Osteoblast (primary cell): ENCODE results near the gene PFDN1. TPM values are rescaled to one million over a fixed set of nuclear protein-coding genes. Genes with fewer than 3 reads are reported as not detected.

Experiments
- DNase-seq: peaks from one replicate; pipeline ENCODE4 v3.0.0; 2011; ENCODE audit warnings: low spot score, mixed read lengths; ENCODE audit not compliant: insufficient read length; ENCODE audit errors: missing footprints
- H2AFZ ChIP-seq: 2 replicates; pipeline ENCODE4 v1.6.0; 2011; ENCODE audit warnings: mild to moderate bottlenecking, low read length
- H3K27ac ChIP-seq: 2 replicates; pipeline ENCODE4 v1.5.1; 2011; ENCODE audit warnings: mild to moderate bottlenecking, low read depth, low read length, moderate library complexity
- H3K27me3 ChIP-seq: 2 replicates; pipeline ENCODE4 v1.6.0; 2012; ENCODE audit warnings: mild to moderate bottlenecking, control low read depth, inconsistent platforms, low read length, moderate library complexity; ENCODE audit not compliant: insufficient read depth
- H3K36me3 ChIP-seq: 2 replicates; pipeline ENCODE4 v1.5.1; 2011; ENCODE audit warnings: mild to moderate bottlenecking, low read length, control low read depth, moderate library complexity; ENCODE audit not compliant: insufficient read depth
- H3K4me1 ChIP-seq: 2 replicates; pipeline ENCODE4 v1.5.1; 2011; ENCODE audit warnings: mild to moderate bottlenecking, low read length, control low read depth, moderate library complexity; ENCODE audit not compliant: insufficient read depth
- H3K4me2 ChIP-seq: 2 replicates; pipeline ENCODE4 v1.6.0; 2011; ENCODE audit warnings: mild to moderate bottlenecking, low read length; ENCODE audit not compliant: insufficient read depth
- H3K4me3 ChIP-seq: fragments of 200-600 bp; sonication (generic); 3 replicates; pipeline ENCODE4 v1.5.1; 2012; ENCODE audit warnings: mild to moderate bottlenecking, low read length, inconsistent platforms; ENCODE audit not compliant: insufficient read depth
- H3K79me2 ChIP-seq: 2 replicates; pipeline ENCODE4 v1.6.0; 2012; ENCODE audit warnings: mild to moderate bottlenecking, low read length, control low read depth, inconsistent platforms; ENCODE audit not compliant: insufficient read depth
- H3K9me3 ChIP-seq: 2 replicates; pipeline ENCODE4 v1.5.1; 2011; ENCODE audit warnings: low read depth, low read length, control low read depth
- H4K20me1 ChIP-seq: 2 replicates; pipeline ENCODE4 v1.6.0; 2012; ENCODE audit warnings: mild to moderate bottlenecking, low read length, control low read depth; ENCODE audit not compliant: insufficient read depth
- total RNA-seq: library from RNA; depleted of rRNA; stranded (reverse); fragments of >200 nt; gene quantifications from 2 replicates; pipeline ENCODE4 v1.2.3, GENCODE V29; 2012
- TF ChIP-seq, protein P1 (sequence below): IDR thresholded peaks from 2 replicates; pipeline ENCODE4 v1.5.1; 2011; ENCODE audit warnings: mild to moderate bottlenecking, low read depth, low read length, moderate library complexity; ENCODE audit errors: extremely low read depth

PFDN1 gene
- total RNA-seq, 1 donor, result 65.9 TPM

DNA sequence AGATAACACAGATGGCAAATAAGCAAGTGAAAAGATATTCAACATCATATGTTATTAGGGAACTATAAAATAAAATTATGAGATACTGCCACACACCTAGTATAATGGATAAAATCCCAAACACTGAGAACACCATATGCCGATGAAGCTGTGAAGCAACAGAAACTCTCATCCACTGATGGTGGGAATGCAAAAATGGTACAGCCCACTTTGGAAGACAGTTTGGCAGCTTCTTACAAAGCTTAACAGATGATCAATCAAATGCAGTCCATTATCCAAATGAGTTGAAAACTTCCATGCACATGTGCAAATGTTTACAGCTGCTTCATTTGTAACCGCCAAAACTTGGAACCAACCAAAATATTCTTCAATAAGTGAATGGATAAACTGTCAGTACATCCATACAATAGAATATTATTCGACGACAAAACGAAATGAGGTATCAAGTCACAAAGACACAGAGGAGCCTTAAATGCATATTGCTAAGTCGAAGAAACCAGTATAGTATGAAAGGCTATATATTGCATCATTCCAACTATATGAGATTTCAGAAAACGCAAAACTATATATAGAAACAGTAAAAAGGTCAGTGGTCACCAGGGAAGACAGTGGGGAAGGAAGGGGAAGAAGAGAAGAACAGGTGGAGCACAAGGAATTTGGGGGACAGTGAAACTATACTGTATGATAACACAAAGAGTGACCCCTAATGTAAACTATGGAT, 14.9 kb downstream of the PFDN1 start:
- Histone ChIP-seq H3K4me2 (no peak overlapping the region), H3K4me3 (no peak overlapping the region), H3K79me2 (peaks cover 82% of the 10 kb centered on the region), H3K4me1 (peaks cover 9% of the 10 kb centered on the region), H3K27me3 (no peaks in the 10 kb centered on the region), H3K36me3 (no peaks in the 10 kb centered on the region), H3K9me3 (no peaks in the 10 kb centered on the region), H2AFZ (no peak overlapping the region), H4K20me1 (peaks cover 8% of the 10 kb centered on the region), H3K27ac (no peak overlapping the region)
- TF ChIP-seq, protein P1, sequence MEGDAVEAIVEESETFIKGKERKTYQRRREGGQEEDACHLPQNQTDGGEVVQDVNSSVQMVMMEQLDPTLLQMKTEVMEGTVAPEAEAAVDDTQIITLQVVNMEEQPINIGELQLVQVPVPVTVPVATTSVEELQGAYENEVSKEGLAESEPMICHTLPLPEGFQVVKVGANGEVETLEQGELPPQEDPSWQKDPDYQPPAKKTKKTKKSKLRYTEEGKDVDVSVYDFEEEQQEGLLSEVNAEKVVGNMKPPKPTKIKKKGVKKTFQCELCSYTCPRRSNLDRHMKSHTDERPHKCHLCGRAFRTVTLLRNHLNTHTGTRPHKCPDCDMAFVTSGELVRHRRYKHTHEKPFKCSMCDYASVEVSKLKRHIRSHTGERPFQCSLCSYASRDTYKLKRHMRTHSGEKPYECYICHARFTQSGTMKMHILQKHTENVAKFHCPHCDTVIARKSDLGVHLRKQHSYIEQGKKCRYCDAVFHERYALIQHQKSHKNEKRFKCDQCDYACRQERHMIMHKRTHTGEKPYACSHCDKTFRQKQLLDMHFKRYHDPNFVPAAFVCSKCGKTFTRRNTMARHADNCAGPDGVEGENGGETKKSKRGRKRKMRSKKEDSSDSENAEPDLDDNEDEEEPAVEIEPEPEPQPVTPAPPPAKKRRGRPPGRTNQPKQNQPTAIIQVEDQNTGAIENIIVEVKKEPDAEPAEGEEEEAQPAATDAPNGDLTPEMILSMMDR, result no peak
- no peak for DNase-seq

DNA sequence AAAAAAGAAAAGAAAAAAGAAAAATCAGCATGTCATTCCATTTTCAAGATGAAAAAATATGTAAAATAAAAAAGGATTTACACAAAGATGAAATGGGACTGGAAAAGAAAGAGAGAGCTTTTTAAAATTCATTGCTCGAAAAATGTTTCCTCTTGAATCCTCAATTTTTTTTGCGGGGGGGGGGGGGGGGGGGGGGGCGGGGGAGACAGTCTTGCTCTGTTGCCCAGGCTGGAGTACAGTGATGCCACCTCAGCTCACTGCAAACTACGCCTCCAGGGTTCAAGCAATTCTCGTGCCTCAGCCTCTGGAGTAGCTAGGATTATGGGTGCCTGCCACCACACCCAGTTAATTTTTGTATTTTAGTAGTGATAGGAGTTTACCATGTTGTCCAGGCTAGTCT, 16.5 kb downstream of the PFDN1 start:
- no peaks in the 10 kb centered on the region for H3K4me1 ChIP-seq
- TF ChIP-seq, protein P1, result no peak
- H3K36me3 ChIP-seq, result no peaks in the 10 kb centered on the region
- no peak overlapping the region for H3K4me3 ChIP-seq
- H4K20me1 ChIP-seq, result peaks cover 8% of the 10 kb centered on the region
- H3K4me2 ChIP-seq, result no peak overlapping the region
- no peak for DNase-seq
- no peak overlapping the region for H2AFZ ChIP-seq
- H3K79me2 ChIP-seq, result peaks cover 85% of the 10 kb centered on the region
- no peaks in the 10 kb centered on the region for H3K27me3 ChIP-seq
- H3K9me3 ChIP-seq, result no peaks in the 10 kb centered on the region
- H3K27ac ChIP-seq, result no peak overlapping the region

DNA sequence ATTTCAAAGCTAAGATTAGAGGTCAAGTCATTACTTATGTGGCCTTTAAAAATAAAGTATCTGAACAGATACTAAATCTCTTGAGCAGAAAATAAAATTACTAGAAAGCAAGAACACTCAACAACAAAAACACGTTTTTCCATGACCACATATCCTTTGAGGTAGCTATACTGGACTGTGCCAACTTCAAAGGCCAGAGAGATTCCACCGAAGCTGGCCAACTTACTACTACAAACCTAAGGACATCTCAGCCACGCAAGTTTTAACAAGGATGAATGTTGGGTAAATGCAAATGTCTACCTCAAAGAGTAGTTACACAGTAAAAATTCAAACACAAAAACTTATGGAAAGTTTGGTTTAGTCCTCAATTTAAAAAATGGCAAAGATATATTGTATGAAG, 18.9 kb downstream of the PFDN1 start:
- Histone ChIP-seq H3K9me3 (no peaks in the 10 kb centered on the region), H2AFZ (no peak overlapping the region), H4K20me1 (no peaks in the 10 kb centered on the region), H3K27ac (no peak overlapping the region), H3K4me2 (no peak overlapping the region), H3K4me1 (no peaks in the 10 kb centered on the region), H3K79me2 (peaks cover 61% of the 10 kb centered on the region), H3K4me3 (no peak overlapping the region), H3K27me3 (no peaks in the 10 kb centered on the region), H3K36me3 (no peaks in the 10 kb centered on the region)
- DNase-seq, result no peak
- TF ChIP-seq, protein P1, result no peak

DNA sequence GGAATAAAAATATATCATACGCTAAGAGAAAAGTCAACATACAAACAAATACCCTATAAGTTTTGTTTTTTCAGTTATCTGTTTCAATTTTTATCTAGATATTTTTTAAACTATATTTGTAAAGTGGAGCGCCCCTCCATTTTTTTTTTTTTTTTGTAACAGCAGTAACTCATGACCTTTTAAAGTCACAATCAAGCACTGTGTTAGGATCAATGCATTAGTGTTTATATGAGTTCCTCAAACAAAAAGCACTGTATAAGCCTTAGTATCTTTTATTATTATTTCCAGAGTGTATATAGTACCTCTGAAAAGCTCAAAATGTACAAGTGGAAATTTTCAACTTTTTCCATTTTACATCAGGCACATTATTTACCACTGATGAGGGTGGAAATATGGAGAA, 20.6 kb downstream of the PFDN1 start:
- no peaks in the 10 kb centered on the region for H3K9me3 ChIP-seq
- H3K79me2 ChIP-seq, result peaks cover 49% of the 10 kb centered on the region
- TF ChIP-seq, protein P1, result no peak
- H2AFZ ChIP-seq, result no peak overlapping the region
- no peak for DNase-seq
- no peak overlapping the region for H3K4me2 ChIP-seq
- no peak overlapping the region for H3K4me3 ChIP-seq
- H3K27me3 ChIP-seq, result no peaks in the 10 kb centered on the region
- no peak overlapping the region for H3K27ac ChIP-seq
- no peaks in the 10 kb centered on the region for H4K20me1 ChIP-seq
- H3K4me1 ChIP-seq, result no peaks in the 10 kb centered on the region
- no peaks in the 10 kb centered on the region for H3K36me3 ChIP-seq
